Esophagus muscularis mucosa (tissue), 3 donors: Measurements from ENCODE around the gene NANS.

Source experiments
- CTCF ChIP-seq, 3 experiments: fragments of 200-600 bp in 2 of 3; fragments of 450-650 bp in 1 of 3; sonication (generic) in 2 of 3; IDR thresholded peaks; one replicate each; pipeline ENCODE4 v1.5.1; 2017 to 2019; ENCODE audit warnings: antibody characterized with exemption in 3 of 3, mild to moderate bottlenecking in 2 of 3, moderate library complexity in 1 of 3
- POLR2A ChIP-seq: fragments of 450-650 bp; IDR thresholded peaks from one replicate; pipeline ENCODE4 v1.6.1; 2017; ENCODE audit warnings: antibody characterized with exemption, moderate library complexity, mild to moderate bottlenecking, low read depth

GRCh38 chr9:98054376-98054951 is 2.1 kb upstream of the NANS start:
- TF ChIP-seq CTCF (IDR thresholded peaks at IDR 0.05) (no peak), POLR2A (no peak)
